Adipocyte (in vitro differentiated cells): ENCODE results near the gene ZZZ3.
A peak's percentile ranks its signal among the peaks of the same experiment; 100 is the strongest.

Experiments
- DNase-seq: peaks from one replicate; pipeline ENCODE4 v3.0.0-alpha.2; 2015; ENCODE audit warnings: low read depth
- H3K27me3 ChIP-seq: replicated peaks from 2 replicates; pipeline ENCODE4 v1.7.0; 2013; ENCODE audit warnings: mild to moderate bottlenecking, low read length, moderate library complexity; ENCODE audit not compliant: control insufficient read depth, insufficient read depth
- H3K36me3 ChIP-seq: 2 replicates; pipeline ENCODE4 v1.7.0; 2013; ENCODE audit warnings: low read length, mild to moderate bottlenecking, moderate library complexity; ENCODE audit not compliant: control insufficient read depth, insufficient read depth, severe bottlenecking
- H3K4me1 ChIP-seq: 2 replicates; pipeline ENCODE4 v1.7.0; 2013; ENCODE audit warnings: mild to moderate bottlenecking, low read length, moderate library complexity; ENCODE audit not compliant: control insufficient read depth, insufficient read depth
- H3K4me3 ChIP-seq: 2 replicates; pipeline ENCODE4 v1.7.0; 2013; ENCODE audit warnings: mild to moderate bottlenecking, low read length, moderate library complexity
- H3K9ac ChIP-seq: 2 replicates; pipeline ENCODE4 v1.7.0; 2013; ENCODE audit warnings: mild to moderate bottlenecking, low read length, moderate library complexity
- H3K9me3 ChIP-seq: 2 replicates; pipeline ENCODE4 v1.7.0; 2013; ENCODE audit warnings: mild to moderate bottlenecking, low read length, moderate library complexity; ENCODE audit not compliant: control insufficient read depth

Gene ZZZ3

DNA sequence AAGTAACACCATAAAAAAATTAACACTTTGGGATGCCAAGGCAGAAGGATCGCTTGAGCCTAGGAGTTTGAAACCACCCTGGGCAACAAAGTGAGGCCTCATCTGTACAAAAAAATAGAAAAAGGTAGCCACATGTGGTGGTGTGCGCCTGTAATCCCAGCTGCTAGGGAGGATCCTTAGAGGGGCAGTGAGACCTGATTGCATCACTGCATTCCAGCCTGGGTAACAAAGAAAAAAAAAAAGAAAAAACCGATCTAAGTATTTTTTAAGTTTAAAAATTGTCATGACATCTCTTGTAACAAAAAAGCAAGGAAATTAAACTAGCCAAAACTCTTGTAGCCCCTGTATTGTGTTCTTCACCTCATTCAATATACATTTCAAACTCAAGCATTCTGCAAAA is 39.5 kb downstream of the ZZZ3 start:
- no peak for DNase-seq
- Histone ChIP-seq H3K4me1 (peaks cover 10% of the 10 kb centered on the region), H3K36me3 (peaks cover 25% of the 10 kb centered on the region), H3K9me3 (no peaks in the 10 kb centered on the region), H3K9ac (no peak overlapping the region), H3K27me3 (no peaks in the 10 kb centered on the region), H3K4me3 (no peak overlapping the region)

DNA sequence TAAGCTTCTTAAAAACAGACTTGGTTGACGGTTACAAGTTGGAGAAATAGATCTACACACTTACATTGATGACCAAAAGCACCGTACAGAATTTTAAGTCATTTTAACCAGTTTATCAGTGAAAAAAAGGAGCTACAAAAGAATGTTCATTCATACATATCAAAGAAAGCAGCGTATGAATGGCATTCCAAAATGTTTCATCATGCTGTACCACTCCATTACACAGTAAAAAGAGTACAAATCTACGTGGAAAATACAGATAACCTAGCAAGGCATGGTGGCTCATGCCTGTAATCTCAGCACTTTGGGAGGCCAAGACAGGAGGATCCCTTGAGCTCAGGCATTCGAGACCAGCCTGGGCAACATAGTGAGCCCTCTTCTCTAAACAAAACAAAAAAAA is 40.3 kb downstream of the ZZZ3 start:
- no peak overlapping the region for H3K4me3 ChIP-seq
- no peak for DNase-seq
- H3K9me3 ChIP-seq = no peaks in the 10 kb centered on the region
- peaks cover 10% of the 10 kb centered on the region for H3K4me1 ChIP-seq
- H3K9ac ChIP-seq = no peak overlapping the region
- peaks cover 25% of the 10 kb centered on the region for H3K36me3 ChIP-seq
- H3K27me3 ChIP-seq = no peaks in the 10 kb centered on the region

DNA sequence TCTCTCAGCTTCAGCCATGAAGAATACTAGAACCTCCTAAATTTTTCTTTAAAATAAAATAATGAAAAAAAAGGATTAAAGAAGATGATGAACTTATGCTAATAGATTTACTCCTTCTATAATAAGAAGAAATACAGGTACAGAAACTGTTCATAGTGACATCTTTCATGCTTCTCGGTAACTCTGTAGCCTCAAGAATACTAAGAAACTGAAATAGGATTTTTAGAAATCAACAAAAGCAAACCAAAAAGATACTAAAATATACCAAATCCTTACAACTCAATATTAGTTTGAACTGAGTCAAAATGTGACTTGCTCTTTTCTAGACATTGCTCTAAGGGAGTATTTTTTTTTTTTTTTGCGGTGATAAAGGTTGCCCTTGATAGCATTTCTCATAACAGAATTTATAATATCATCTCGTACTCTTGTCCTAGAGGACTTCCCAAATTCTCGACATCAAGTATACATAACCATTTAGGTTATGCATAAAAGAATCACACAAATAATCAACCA is 42.8 kb downstream of the ZZZ3 start:
- Histone ChIP-seq H3K4me1 (peaks cover 10% of the 10 kb centered on the region), H3K27me3 (no peaks in the 10 kb centered on the region), H3K36me3 (peaks cover 15% of the 10 kb centered on the region), H3K9ac (no peak overlapping the region), H3K4me3 (no peak overlapping the region), H3K9me3 (no peaks in the 10 kb centered on the region)
- DNase-seq = no peak

DNA sequence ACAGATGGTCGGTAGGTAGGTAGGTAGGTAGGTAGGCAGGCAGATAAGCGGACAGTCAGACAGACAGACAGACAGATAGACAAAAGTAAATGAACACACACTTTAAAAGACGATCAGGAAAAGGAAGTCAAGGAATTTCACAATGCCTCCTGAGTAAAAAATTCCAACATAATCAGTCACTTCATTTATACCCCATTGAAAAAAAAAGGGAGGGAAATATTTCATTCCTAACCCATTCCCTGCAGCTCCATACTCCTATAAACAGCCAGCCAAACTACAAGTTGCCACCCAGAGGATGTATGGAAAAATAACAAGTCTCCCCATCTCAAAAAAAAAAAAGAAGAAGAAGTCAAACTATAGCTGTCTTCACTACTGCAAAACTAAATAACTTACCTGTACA is 43.4 kb downstream of the ZZZ3 start:
- no peak overlapping the region for H3K4me3 ChIP-seq
- H3K36me3 ChIP-seq = peaks cover 10% of the 10 kb centered on the region
- peak; percentile 42 for DNase-seq
- H3K9ac ChIP-seq = no peak overlapping the region
- H3K9me3 ChIP-seq = no peaks in the 10 kb centered on the region
- H3K4me1 ChIP-seq = peaks cover 10% of the 10 kb centered on the region
- no peaks in the 10 kb centered on the region for H3K27me3 ChIP-seq

DNA sequence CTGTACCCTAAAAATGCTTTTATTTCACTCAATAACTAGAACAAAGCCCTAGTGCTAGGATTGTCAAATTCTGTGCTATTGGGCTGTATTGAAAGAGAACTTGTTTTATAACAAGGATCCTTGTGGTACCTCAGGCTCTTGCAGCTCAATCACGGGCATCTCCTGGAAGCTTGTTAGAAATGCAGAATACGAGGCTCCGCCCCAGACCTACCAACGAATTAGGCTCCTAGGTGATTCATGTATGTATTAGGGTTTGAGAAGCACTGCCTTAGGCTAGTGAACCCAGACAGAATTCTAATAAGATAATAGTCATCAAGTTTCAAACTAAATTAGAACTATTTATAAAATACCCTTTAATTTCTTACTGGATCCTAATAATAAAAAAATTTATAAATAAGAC is 45.6 kb downstream of the ZZZ3 start:
- Histone ChIP-seq H3K9me3 (no peaks in the 10 kb centered on the region), H3K27me3 (no peaks in the 10 kb centered on the region), H3K4me3 (no peak overlapping the region), H3K9ac (no peak overlapping the region), H3K4me1 (peaks cover 10% of the 10 kb centered on the region), H3K36me3 (peaks cover 29% of the 10 kb centered on the region)
- no peak for DNase-seq
